ENCODE results near the gene TPPP2. TPM values are rescaled to one million over a fixed set of nuclear protein-coding genes. Genes with fewer than 3 reads are reported as not detected.
"Not testable (repeated sequence)": the region's sequence is repeated elsewhere in the genome, so short reads cannot be mapped to it uniquely, and the experiment has no call there.

TPPP2 gene
- total RNA-seq, 1 experiment from 2014 or later: not detected

DNA sequence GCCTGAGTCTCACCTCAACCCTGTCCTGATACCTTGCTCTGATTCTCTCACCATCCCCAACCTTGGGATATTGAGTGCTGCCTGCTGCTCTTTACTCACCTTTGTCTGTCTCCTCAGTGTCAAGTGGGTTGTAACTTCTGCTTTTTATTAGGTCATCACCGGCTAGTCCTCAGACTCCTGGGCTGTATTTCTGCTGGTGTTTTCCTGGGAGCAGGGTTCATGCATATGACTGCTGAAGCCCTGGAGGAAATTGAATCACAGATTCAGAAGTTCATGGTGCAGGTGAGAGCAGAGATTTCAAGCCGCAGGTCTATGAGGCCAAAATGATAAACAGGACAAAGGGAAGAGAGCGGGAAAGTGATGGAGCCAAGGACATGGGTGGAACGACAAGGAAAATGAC, 30.4 kb upstream of the TPPP2 start:
- intact Hi-C loops (cut with micrococcal nuclease; ENCODE audit: unreplicated experiment): no loop called here
- ChIA-PET POLR2A (ENCODE audit: low non-redundant PET) (no interaction called here), CTCF (no interaction called here)
- Histone ChIP-seq H3K4me1 (ENCODE audit: insufficient read depth, low read length, poor library complexity, severe bottlenecking) (peaks cover 8% of the 10 kb centered on the region), H3K27me3 (replicated peaks; ENCODE audit: insufficient read depth, low read depth, low read length, poor library complexity) (no peaks in the 10 kb centered on the region), H3K27ac (ENCODE audit: low read depth, low read length, poor library complexity, severe bottlenecking) (no peak overlapping the region), H3K36me3 (ENCODE audit: insufficient read depth, low read length, poor library complexity, severe bottlenecking) (peaks cover 27% of the 10 kb centered on the region), H3K4me3 (ENCODE audit: low read depth, low read length, poor library complexity, severe bottlenecking) (no peak overlapping the region), H3K9me3 (ENCODE audit: low read depth, low read length, poor library complexity, severe bottlenecking) (no peaks in the 10 kb centered on the region)
- DNase-seq (ENCODE audit: low spot score): no peak
- no TSS peak for BruUV-seq (replicated peaks)
- TF ChIP-seq EZH2 (IDR thresholded peaks at IDR 0.05; ENCODE audit: borderline replicate concordance, low read depth, low read length, poor library complexity, severe bottlenecking): no peak
- TF ChIP-seq, protein P1, sequence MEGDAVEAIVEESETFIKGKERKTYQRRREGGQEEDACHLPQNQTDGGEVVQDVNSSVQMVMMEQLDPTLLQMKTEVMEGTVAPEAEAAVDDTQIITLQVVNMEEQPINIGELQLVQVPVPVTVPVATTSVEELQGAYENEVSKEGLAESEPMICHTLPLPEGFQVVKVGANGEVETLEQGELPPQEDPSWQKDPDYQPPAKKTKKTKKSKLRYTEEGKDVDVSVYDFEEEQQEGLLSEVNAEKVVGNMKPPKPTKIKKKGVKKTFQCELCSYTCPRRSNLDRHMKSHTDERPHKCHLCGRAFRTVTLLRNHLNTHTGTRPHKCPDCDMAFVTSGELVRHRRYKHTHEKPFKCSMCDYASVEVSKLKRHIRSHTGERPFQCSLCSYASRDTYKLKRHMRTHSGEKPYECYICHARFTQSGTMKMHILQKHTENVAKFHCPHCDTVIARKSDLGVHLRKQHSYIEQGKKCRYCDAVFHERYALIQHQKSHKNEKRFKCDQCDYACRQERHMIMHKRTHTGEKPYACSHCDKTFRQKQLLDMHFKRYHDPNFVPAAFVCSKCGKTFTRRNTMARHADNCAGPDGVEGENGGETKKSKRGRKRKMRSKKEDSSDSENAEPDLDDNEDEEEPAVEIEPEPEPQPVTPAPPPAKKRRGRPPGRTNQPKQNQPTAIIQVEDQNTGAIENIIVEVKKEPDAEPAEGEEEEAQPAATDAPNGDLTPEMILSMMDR (conservative IDR thresholded peaks at IDR 0.05; ENCODE audit: low read depth, low read length): no peak

DNA sequence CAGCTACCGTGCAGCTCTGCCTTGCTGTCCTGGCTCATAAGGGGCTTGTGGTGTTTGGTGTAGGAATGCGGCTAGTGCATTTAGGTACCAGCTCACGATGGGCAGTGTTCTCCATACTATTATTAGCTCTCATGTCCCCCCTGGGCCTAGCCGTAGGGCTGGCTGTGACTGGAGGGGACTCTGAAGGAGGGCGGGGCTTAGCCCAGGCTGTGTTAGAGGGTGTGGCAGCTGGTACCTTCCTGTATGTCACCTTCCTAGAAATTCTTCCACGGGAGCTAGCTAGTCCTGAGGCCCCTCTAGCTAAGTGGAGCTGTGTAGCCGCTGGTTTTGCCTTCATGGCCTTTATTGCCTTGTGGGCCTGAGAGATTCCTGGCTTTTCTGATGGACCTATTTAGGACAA, 28.8 kb upstream of the TPPP2 start:
- Histone ChIP-seq H3K27ac (ENCODE audit: low read depth, low read length, poor library complexity, severe bottlenecking) (no peak overlapping the region), H3K27me3 (replicated peaks; ENCODE audit: insufficient read depth, low read depth, low read length, poor library complexity) (no peaks in the 10 kb centered on the region), H3K36me3 (ENCODE audit: insufficient read depth, low read length, poor library complexity, severe bottlenecking) (peaks cover 11% of the 10 kb centered on the region), H3K4me3 (ENCODE audit: low read depth, low read length, poor library complexity, severe bottlenecking) (no peak overlapping the region), H3K4me1 (ENCODE audit: insufficient read depth, low read length, poor library complexity, severe bottlenecking) (peaks cover 8% of the 10 kb centered on the region), H3K9me3 (ENCODE audit: low read depth, low read length, poor library complexity, severe bottlenecking) (no peaks in the 10 kb centered on the region)
- no peak for TF ChIP-seq EZH2 (IDR thresholded peaks at IDR 0.05; ENCODE audit: borderline replicate concordance, low read depth, low read length, poor library complexity, severe bottlenecking)
- TF ChIP-seq, protein P1 (conservative IDR thresholded peaks at IDR 0.05; ENCODE audit: low read depth, low read length): no peak
- intact Hi-C loops (cut with micrococcal nuclease; ENCODE audit: unreplicated experiment): no loop called here
- no peak for DNase-seq (ENCODE audit: low spot score)
- no TSS peak for BruUV-seq (replicated peaks)
- ChIA-PET POLR2A (ENCODE audit: low non-redundant PET) (no interaction called here), CTCF (interaction anchor here (1.0 kb wide), 1 partner anchor 14 kb away, joined by 3 read pairs; no protein-coding TSS in a partner anchor)

DNA sequence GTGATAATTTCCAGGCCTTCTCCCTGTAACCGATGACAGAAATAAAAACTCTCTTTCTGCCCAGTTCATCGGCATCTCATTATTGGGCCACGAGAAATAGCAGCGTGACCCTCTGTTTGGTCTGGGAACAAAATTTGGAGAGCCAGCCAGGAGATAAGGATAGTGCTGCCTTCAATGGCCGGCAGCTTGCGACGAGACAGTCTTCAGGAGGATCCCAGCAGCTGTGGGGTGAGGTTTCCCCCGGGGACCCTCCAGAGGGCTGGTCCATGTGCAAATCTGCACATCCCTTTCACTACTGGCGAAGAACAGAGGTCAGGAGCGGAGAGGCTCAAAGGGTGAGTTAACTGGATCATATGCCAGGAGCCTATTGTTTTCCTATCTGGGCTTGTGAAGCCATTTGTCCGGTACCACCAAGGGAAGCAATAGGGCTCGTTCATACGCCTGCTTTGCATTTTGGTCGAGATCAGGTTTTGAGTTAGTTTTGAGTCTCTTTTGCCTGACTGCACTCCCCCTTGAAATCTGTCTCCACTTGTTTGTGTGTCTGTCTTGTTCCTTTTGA, 26.1 kb upstream of the TPPP2 start:
- no peaks in the 10 kb centered on the region for H3K36me3 ChIP-seq (ENCODE audit: insufficient read depth, low read length, poor library complexity, severe bottlenecking)
- H3K27ac ChIP-seq (ENCODE audit: low read depth, low read length, poor library complexity, severe bottlenecking): no peak overlapping the region
- H3K27me3 ChIP-seq (replicated peaks; ENCODE audit: insufficient read depth, low read depth, low read length, poor library complexity): no peaks in the 10 kb centered on the region
- CTCF ChIA-PET: no interaction called here
- no TSS peak for BruUV-seq (replicated peaks)
- DNase-seq (ENCODE audit: low spot score): no peak
- peaks cover 4% of the 10 kb centered on the region for H3K4me1 ChIP-seq (ENCODE audit: insufficient read depth, low read length, poor library complexity, severe bottlenecking)
- no peak overlapping the region for H3K4me3 ChIP-seq (ENCODE audit: low read depth, low read length, poor library complexity, severe bottlenecking)
- H3K9me3 ChIP-seq (ENCODE audit: low read depth, low read length, poor library complexity, severe bottlenecking): no peaks in the 10 kb centered on the region
- intact Hi-C loops (cut with micrococcal nuclease; ENCODE audit: unreplicated experiment): no loop called here
- TF ChIP-seq EZH2 (IDR thresholded peaks at IDR 0.05; ENCODE audit: borderline replicate concordance, low read depth, low read length, poor library complexity, severe bottlenecking): no peak
- TF ChIP-seq, protein P1 (conservative IDR thresholded peaks at IDR 0.05; ENCODE audit: low read depth, low read length): no peak
- POLR2A ChIA-PET (ENCODE audit: low non-redundant PET): interaction anchor here (0.7 kb wide), 1 partner anchor 11 kb away, joined by 3 read pairs; no protein-coding TSS in a partner anchor

DNA sequence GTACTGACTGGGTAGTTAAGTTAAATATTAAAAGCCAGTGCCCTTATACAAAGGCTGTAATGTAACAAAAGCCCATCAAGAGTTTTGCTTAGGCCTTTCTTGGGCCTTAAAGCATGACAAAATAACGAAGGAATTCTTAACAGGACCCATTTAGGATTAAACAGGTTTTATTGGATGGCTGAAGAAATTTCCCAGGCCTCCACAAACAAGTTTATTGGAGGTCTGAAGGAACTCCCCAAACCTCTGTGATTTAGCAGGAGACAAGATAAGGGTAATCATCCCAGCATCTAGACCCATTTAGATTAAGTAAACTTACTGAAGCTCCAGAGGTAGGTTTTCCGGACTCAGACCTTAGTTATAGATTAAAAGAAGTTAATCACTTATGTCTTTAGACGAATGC, 20.3 kb upstream of the TPPP2 start:
- H3K4me3 ChIP-seq (ENCODE audit: low read depth, low read length, poor library complexity, severe bottlenecking); H3K9me3 ChIP-seq (ENCODE audit: low read depth, low read length, poor library complexity, severe bottlenecking); H3K27me3 ChIP-seq (replicated peaks; ENCODE audit: insufficient read depth, low read depth, low read length, poor library complexity); H3K4me1 ChIP-seq (ENCODE audit: insufficient read depth, low read length, poor library complexity, severe bottlenecking); BruUV-seq (replicated peaks); POLR2A ChIA-PET (ENCODE audit: low non-redundant PET); CTCF ChIA-PET; DNase-seq (ENCODE audit: low spot score); H3K27ac ChIP-seq (ENCODE audit: low read depth, low read length, poor library complexity, severe bottlenecking); H3K36me3 ChIP-seq (ENCODE audit: insufficient read depth, low read length, poor library complexity, severe bottlenecking): not testable (repeated sequence)
- intact Hi-C loops (cut with micrococcal nuclease; ENCODE audit: unreplicated experiment): loop anchor here (10.0 kb wide), 1 partner anchor 185 kb away; no protein-coding TSS in a partner anchor
